Thyroid gland (tissue), 4 donors: ENCODE measurements around the gene SLC25A33. TPM values are rescaled to one million over a fixed set of nuclear protein-coding genes. Genes with fewer than 3 reads are reported as not detected.

Source experiments
- DNase-seq, 2 donors: peaks; one replicate each; pipeline ENCODE4 v3.0.0-alpha.2; 2019
- H3K27ac ChIP-seq, 3 donors: fragments of 200-600 bp; sonication (generic); 1 replicate in 2 of 3; 2 replicates in 1 of 3; pipeline ENCODE4 v1.5.1; 2016 to 2019; ENCODE audit warnings: mild to moderate bottlenecking in 1 of 3, moderate library complexity in 1 of 3
- H3K27me3 ChIP-seq: fragments of 200-600 bp; sonication (generic); one replicate; pipeline ENCODE4 v1.5.1; 2019
- H3K36me3 ChIP-seq, 2 donors: fragments of 200-600 bp; sonication (generic); one replicate each; pipeline ENCODE4 v1.5.1; 2016 to 2019
- H3K4me1 ChIP-seq, 2 donors: fragments of 200-600 bp; sonication (generic); one replicate each; pipeline ENCODE4 v1.5.1; 2017 to 2019
- H3K4me3 ChIP-seq, 3 donors: fragments of 200-600 bp; sonication (generic); replicated peaks in 1 of 3; 1 replicate in 2 of 3; 2 replicates in 1 of 3; pipeline ENCODE4 v1.5.1; 2016; ENCODE audit warnings: mild to moderate bottlenecking in 1 of 3
- H3K9me3 ChIP-seq: fragments of 200-600 bp; sonication (generic); one replicate; pipeline ENCODE4 v1.5.1; 2017
- POLR2A ChIP-seq, 2 donors: fragments of 450-650 bp; IDR thresholded peaks; one replicate each; pipeline ENCODE4 v1.6.1; 2017; ENCODE audit warnings: antibody characterized with exemption in 2 of 2, mild to moderate bottlenecking in 2 of 2, moderate library complexity in 1 of 2
- WGBS, 2 donors: methylation state at CpG; one replicate each; pipeline ENCODE4 v1.1.5; 2017; 5-methylcytosine and 5-hydroxymethylcytosine counted together
- intact Hi-C: fragments of 100-400 bp; cut with DNase I; formaldehyde crosslinking; loops from one replicate; pipeline ENCODE4 v1.15.1; 2023
- total RNA-seq, 4 donors: library from RNA; depleted of rRNA; stranded (reverse); fragments of >200 nt; gene quantifications; one replicate each; pipeline ENCODE4 v1.2.3, GENCODE V29; 2016
- TF ChIP-seq, protein P1 (sequence below), 6 experiments: fragments of 200-600 bp in 3 of 6; fragments of 450-650 bp in 3 of 6; sonication (generic) in 3 of 6; IDR thresholded peaks; one replicate each; pipeline ENCODE4 v1.5.1; 2016 to 2019; ENCODE audit warnings: antibody characterized with exemption in 6 of 6, mild to moderate bottlenecking in 2 of 6, inconsistent platforms in 1 of 6, moderate library complexity in 1 of 6

The SLC25A33 gene
- total RNA-seq, 4 donors from 2014 or later: 10.6 to 16.6 (median 14.7) TPM

DNA sequence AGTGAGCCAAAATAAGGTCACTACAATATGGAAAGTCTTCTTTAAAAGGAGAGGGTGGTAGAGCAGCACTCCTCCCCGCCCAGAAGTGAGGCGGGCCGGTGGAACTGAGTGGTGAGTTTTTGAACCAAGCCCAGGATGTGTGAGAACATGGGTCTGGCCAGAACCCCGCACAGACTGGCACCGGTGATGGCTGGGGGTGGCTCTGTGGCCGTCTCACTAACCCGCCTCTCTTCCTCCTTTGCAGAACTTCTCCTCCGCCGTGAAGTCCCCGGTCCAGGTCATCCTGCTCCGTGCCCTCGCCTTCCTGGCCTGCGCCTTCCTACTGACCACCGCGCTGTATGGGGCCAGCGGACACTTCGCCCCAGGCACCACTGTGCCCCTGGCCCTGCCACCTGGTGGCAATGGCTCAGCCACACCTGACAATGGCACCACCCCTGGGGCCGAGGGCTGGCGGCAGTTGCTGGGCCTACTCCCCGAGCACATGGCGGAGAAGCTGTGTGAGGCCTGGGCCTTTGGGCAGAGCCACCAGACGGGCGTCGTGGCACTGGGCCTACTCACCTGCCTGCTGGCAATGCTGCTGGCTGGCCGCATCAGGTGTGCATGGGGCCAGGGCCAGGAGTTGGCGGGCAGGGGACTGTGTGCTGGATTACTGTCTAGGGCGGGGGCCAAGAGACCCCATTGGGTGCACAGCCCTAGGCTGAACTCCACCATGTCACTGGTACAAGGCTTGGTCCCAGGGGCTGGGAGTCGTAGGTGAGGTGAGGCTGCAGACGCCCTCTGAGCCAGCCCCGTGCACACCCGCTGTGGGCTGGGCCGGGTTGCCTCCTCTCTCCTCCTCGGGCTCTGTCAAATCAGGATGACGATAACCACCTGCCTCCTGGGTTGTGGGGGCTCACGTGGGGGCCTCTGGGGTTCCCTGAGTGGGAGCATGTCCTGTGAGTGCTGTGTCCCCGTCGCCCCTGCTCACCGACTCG is 61.9 kb downstream of the SLC25A33 start:
- no peak overlapping the region for H3K4me3 ChIP-seq
- H3K27me3 ChIP-seq: no peaks in the 10 kb centered on the region
- WGBS, 2 donors: 92 to 93% methylated on average over 36 to 38 of the region's 39 CpGs
- DNase-seq: no peak
- peaks cover 21 to 37% of the 10 kb centered on the region in 2 donors for H3K36me3 ChIP-seq
- H3K27ac ChIP-seq: no peak overlapping the region
- H3K9me3 ChIP-seq: no peaks in the 10 kb centered on the region
- intact Hi-C loops: no loop called here
- peaks cover 0 to 4% of the 10 kb centered on the region in 2 donors for H3K4me1 ChIP-seq
- no peak for TF ChIP-seq POLR2A (IDR thresholded peaks at IDR 0.05)
- TF ChIP-seq, protein P1, sequence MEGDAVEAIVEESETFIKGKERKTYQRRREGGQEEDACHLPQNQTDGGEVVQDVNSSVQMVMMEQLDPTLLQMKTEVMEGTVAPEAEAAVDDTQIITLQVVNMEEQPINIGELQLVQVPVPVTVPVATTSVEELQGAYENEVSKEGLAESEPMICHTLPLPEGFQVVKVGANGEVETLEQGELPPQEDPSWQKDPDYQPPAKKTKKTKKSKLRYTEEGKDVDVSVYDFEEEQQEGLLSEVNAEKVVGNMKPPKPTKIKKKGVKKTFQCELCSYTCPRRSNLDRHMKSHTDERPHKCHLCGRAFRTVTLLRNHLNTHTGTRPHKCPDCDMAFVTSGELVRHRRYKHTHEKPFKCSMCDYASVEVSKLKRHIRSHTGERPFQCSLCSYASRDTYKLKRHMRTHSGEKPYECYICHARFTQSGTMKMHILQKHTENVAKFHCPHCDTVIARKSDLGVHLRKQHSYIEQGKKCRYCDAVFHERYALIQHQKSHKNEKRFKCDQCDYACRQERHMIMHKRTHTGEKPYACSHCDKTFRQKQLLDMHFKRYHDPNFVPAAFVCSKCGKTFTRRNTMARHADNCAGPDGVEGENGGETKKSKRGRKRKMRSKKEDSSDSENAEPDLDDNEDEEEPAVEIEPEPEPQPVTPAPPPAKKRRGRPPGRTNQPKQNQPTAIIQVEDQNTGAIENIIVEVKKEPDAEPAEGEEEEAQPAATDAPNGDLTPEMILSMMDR (IDR thresholded peaks at IDR 0.05): no peak

DNA sequence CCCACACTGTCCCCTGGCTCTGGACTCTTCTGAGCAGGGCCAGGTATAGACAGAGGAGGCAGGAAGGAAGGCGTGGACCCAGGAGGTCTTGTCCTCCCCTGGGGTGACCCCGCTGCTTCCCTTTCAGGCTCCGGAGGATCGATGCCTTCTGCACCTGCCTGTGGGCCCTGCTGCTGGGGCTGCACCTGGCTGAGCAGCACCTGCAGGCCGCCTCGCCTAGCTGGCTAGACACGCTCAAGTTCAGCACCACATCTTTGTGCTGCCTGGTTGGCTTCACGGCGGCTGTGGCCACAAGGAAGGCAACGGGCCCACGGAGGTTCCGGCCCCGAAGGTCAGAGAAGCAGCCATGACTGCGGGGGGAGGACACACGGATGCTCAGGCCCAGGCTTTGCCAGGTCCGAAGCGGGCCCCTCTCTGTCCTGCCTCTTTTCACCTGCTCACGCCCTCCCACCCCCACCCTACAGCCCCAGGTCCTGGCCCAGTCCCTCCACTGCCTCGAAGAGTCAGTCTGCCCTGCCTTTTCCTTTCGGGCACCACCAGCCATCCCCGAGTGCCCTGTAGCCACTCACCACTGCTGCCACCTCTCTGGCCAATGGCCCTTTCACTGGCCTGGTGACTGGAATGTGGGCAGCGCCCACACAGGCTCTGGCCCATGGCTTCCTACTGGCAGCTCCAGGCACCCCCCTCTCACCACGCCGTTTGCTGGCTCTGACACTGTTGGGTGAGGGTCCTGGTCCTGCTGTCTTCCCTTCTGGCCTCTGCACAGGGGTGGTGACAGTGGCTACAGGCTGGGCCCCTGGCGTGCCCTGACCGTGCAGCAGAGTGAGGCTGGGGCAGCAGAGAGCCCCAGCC is 62.9 kb downstream of the SLC25A33 start:
- intact Hi-C loops: no loop called here
- H3K9me3 ChIP-seq: no peaks in the 10 kb centered on the region
- H3K27me3 ChIP-seq: no peaks in the 10 kb centered on the region
- WGBS, 2 donors: 92 to 95% methylated on average over 12 of the region's 26 CpGs
- H3K4me1 ChIP-seq: no peaks in the 10 kb centered on the region
- no peak for DNase-seq
- H3K4me3 ChIP-seq: no peak overlapping the region
- H3K27ac ChIP-seq: no peak overlapping the region
- TF ChIP-seq, protein P1 (IDR thresholded peaks at IDR 0.05): no peak
- no peak for TF ChIP-seq POLR2A (IDR thresholded peaks at IDR 0.05)
- peaks cover 21 to 37% of the 10 kb centered on the region in 2 donors for H3K36me3 ChIP-seq

DNA sequence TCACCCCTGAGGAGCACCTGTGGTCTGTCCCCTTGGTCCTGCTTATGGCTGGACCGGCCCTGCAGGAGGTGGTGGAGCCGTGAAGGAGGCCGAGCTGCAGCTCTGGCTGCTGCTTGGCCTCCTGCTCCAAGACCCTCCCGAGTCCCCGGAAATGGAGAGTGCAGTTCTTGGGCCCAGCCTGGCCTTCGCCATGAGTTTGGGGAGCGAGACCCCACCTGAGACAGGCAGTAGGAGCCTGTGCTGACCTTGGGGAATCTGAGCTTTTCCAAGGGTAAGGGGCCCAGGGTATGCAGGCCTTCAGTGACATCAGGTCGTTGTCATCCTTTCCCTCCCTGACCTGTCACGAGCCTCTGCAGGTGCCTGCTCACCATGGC is 63.5 kb downstream of the SLC25A33 start:
- Histone ChIP-seq H3K27ac (no peak overlapping the region), H3K27me3 (no peaks in the 10 kb centered on the region), H3K9me3 (no peaks in the 10 kb centered on the region), H3K4me1 (no peaks in the 10 kb centered on the region), H3K4me3 (no peak overlapping the region), H3K36me3 (peaks cover 21 to 37% of the 10 kb centered on the region in 2 donors)
- no peak for DNase-seq
- 92 to 94% methylated on average over 2 to 4 of the region's 9 CpGs for WGBS, 2 donors
- TF ChIP-seq POLR2A (IDR thresholded peaks at IDR 0.05): no peak
- TF ChIP-seq, protein P1 (IDR thresholded peaks at IDR 0.05): no peak
- intact Hi-C loops: no loop called here

DNA sequence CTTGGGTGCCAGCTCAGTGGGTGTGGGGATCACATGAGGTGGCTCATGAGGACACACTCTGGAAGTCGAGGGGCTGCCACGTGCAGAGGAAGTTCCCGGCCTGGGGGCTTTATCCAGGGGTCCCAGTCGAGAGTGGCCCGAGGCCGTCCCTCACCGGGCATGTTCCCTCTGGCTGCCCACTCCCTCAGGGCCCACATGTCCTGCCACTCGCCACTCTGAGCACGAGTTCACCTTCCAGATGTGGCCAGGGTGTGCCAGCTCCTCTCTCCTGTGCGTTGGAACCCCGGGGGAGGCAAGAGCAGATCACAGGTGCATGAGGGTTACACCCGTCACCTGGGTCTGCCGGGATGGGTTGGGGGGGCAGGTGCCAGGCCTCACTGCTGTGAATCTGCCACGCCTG is 64.0 kb downstream of the SLC25A33 start:
- Histone ChIP-seq H3K9me3 (no peaks in the 10 kb centered on the region), H3K27ac (no peak overlapping the region), H3K4me3 (no peak overlapping the region), H3K27me3 (no peaks in the 10 kb centered on the region), H3K36me3 (peaks cover 21 to 37% of the 10 kb centered on the region in 2 donors), H3K4me1 (no peaks in the 10 kb centered on the region)
- no peak for DNase-seq
- 86 to 98% methylated on average over 5 to 9 of the region's 14 CpGs for WGBS, 2 donors
- no peak for TF ChIP-seq POLR2A (IDR thresholded peaks at IDR 0.05)
- TF ChIP-seq, protein P1 (IDR thresholded peaks at IDR 0.05): no peak
- intact Hi-C loops: no loop called here
